ENCODE measurements around the gene MAGEA8.
"Not testable (repeated sequence)": the region's sequence is repeated elsewhere in the genome, so short reads cannot be mapped to it uniquely, and the experiment has no call there.

GRCh38 chrX:149929400-149929799 lies 48.4 kb downstream of the MAGEA8 start, which contains the start of gene HSFX4:
- TF ChIP-seq POLR2A (IDR thresholded peaks at IDR 0.05; ENCODE audit: low read depth, low read length); CTCF (IDR thresholded peaks at IDR 0.05; ENCODE audit: extremely low read depth in 1 of 2, insufficient read depth in 1 of 2, low read depth in 1 of 2, low read length in 2 of 2); EZH2 (IDR thresholded peaks at IDR 0.05; ENCODE audit: borderline replicate concordance, low read depth, low read length, severe bottlenecking); POLR2AphosphoS5 (IDR thresholded peaks at IDR 0.05; ENCODE audit: insufficient read depth, low read depth, low read length): not testable (repeated sequence)

All from endothelial cell of umbilical vein (primary cell).